Measurements from ENCODE around the gene NCOA1. TPM values are rescaled to one million over a fixed set of nuclear protein-coding genes. Genes with fewer than 3 reads are reported as not detected.

The NCOA1 gene
- polyA plus RNA-seq, 1 donor (not counting 4 experiments of a cell fraction or from before 2014, with no cell fraction given): 5.0 TPM

DNA sequence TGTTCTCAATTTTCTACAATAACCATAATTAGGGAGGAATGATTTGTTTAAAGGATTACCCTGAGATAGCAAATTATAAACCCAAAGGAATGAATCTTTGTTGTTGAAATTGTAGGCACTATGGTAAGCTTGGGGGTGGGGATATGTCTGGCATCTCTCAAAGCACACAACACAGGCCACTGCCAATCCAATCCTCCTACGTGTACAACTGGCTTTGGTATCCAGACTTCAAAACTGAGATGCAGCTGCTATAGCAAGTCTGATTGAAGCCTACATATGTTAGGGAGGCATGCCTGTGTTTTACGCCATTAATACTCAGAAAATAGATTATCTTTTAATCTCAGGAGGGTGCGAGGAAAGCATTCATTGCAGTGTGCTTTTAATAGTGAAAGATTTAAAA is 5.9 kb upstream of the NCOA1 start:
- dilution Hi-C loops (cut with MboI; ENCODE audit: extremely low pct_ligation_motif_present, low sequenced_read_pairs): no loop called here

DNA sequence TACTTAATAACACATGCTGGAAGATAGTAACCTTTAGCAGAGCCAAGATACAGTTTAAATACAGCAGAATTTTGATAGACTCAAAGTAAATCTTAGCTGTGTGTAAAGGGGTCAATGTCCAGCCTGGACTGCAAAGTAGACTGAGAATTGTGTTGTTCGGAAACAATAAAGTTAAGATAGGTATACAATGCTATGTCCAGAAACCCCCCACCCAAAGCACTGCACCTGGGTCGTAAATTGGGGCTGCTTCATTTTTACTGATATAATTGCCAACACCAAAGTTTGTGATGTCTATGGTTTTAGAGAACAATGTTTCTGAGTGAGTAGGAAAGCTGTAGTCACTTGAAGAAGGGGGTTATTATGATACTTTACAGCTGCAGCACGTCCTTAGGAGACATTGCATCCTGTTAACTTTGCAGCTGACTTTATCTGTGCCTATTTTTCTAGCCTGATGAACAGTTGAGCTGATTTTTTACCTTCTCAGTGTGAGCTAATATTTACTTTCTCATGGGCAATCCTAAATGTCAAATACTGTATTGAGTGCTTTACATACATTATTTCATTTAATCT is 4.3 kb upstream of the NCOA1 start:
- Histone ChIP-seq H3K27me3 (ENCODE audit: control insufficient read depth, extremely low read depth, insufficient read depth, low read length) (no peaks in the 10 kb centered on the region), H2AFZ (ENCODE audit: control insufficient read depth, low read length) (no peak overlapping the region), H3K9ac (ENCODE audit: control insufficient read depth, extremely low read depth, insufficient read depth, low read length) (no peak overlapping the region), H3K9me1 (ENCODE audit: control insufficient read depth, extremely low read depth, insufficient read depth, low read length) (no peaks in the 10 kb centered on the region), H3K4me1 (ENCODE audit: control insufficient read depth, extremely low read depth, insufficient read depth, low read length) (peaks cover 8% of the 10 kb centered on the region), H3K4me2 (ENCODE audit: control insufficient read depth, extremely low read depth, insufficient read depth, low read depth, low read length) (no peak overlapping the region), H3K36me3 (ENCODE audit: control insufficient read depth in 2 of 2, extremely low read depth in 1 of 2, insufficient read depth in 2 of 2, low read length in 2 of 2) (no peaks in the 10 kb centered on the region), H3K79me2 (ENCODE audit: control insufficient read depth, insufficient read depth, low read length) (no peaks in the 10 kb centered on the region), H4K20me1 (ENCODE audit: control insufficient read depth, extremely low read depth, insufficient read depth, low read length) (no peaks in the 10 kb centered on the region), H3K4me3 (ENCODE audit: control insufficient read depth in 2 of 3, extremely low read depth in 1 of 3, insufficient read depth in 2 of 3, low read depth in 1 of 3, low read length in 3 of 3) (no peak overlapping the region), H3K9me3 (ENCODE audit: control insufficient read depth, low read depth, low read length) (no peaks in the 10 kb centered on the region), H3K27ac (ENCODE audit: control insufficient read depth, insufficient read depth, low read length) (no peak overlapping the region)
- dilution Hi-C loops (cut with MboI; ENCODE audit: extremely low pct_ligation_motif_present, low sequenced_read_pairs): no loop called here
- DNase-seq (ENCODE audit: low read depth, low spot score) (no peak), FAIRE-seq (no peak)
- TF ChIP-seq, protein P1, sequence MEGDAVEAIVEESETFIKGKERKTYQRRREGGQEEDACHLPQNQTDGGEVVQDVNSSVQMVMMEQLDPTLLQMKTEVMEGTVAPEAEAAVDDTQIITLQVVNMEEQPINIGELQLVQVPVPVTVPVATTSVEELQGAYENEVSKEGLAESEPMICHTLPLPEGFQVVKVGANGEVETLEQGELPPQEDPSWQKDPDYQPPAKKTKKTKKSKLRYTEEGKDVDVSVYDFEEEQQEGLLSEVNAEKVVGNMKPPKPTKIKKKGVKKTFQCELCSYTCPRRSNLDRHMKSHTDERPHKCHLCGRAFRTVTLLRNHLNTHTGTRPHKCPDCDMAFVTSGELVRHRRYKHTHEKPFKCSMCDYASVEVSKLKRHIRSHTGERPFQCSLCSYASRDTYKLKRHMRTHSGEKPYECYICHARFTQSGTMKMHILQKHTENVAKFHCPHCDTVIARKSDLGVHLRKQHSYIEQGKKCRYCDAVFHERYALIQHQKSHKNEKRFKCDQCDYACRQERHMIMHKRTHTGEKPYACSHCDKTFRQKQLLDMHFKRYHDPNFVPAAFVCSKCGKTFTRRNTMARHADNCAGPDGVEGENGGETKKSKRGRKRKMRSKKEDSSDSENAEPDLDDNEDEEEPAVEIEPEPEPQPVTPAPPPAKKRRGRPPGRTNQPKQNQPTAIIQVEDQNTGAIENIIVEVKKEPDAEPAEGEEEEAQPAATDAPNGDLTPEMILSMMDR (optimal IDR thresholded peaks at IDR 0.05 in 1 of 3, IDR thresholded peaks at IDR 0.05 in 1 of 3, conservative IDR thresholded peaks at IDR 0.05 in 1 of 3; ENCODE audit: extremely low read depth in 1 of 3, insufficient read depth in 2 of 3, low read length in 3 of 3): no peak
- TF ChIP-seq EZH2 (IDR thresholded peaks at IDR 0.05; ENCODE audit: low read length): no peak

More for the DNA sequence above, 5.9 kb upstream of the NCOA1 start:
- Histone ChIP-seq H3K4me2 (ENCODE audit: control insufficient read depth, extremely low read depth, insufficient read depth, low read depth, low read length) (no peak overlapping the region), H3K9ac (ENCODE audit: control insufficient read depth, extremely low read depth, insufficient read depth, low read length) (no peak overlapping the region), H3K27ac (ENCODE audit: control insufficient read depth, insufficient read depth, low read length) (no peak overlapping the region), H2AFZ (ENCODE audit: control insufficient read depth, low read length) (no peak overlapping the region), H3K9me1 (ENCODE audit: control insufficient read depth, extremely low read depth, insufficient read depth, low read length) (no peaks in the 10 kb centered on the region), H3K79me2 (ENCODE audit: control insufficient read depth, insufficient read depth, low read length) (no peaks in the 10 kb centered on the region), H3K4me1 (ENCODE audit: control insufficient read depth, extremely low read depth, insufficient read depth, low read length) (peaks cover 4% of the 10 kb centered on the region), H4K20me1 (ENCODE audit: control insufficient read depth, extremely low read depth, insufficient read depth, low read length) (no peaks in the 10 kb centered on the region), H3K27me3 (ENCODE audit: control insufficient read depth, extremely low read depth, insufficient read depth, low read length) (no peaks in the 10 kb centered on the region), H3K9me3 (ENCODE audit: control insufficient read depth, low read depth, low read length) (no peaks in the 10 kb centered on the region), H3K4me3 (ENCODE audit: control insufficient read depth in 2 of 3, extremely low read depth in 1 of 3, insufficient read depth in 2 of 3, low read depth in 1 of 3, low read length in 3 of 3) (no peak overlapping the region), H3K36me3 (ENCODE audit: control insufficient read depth in 2 of 2, extremely low read depth in 1 of 2, insufficient read depth in 2 of 2, low read length in 2 of 2) (no peaks in the 10 kb centered on the region)
- TF ChIP-seq EZH2 (IDR thresholded peaks at IDR 0.05; ENCODE audit: low read length): no peak
- DNase-seq (ENCODE audit: low read depth, low spot score) (no peak), FAIRE-seq (no peak)

Measured in keratinocyte (primary cell).